HG03432 (cell line): ENCODE results near the gene CBARP.

Source experiments
- ATAC-seq: cut with Tn5 transposase; IDR thresholded peaks from one replicate; pipeline ENCODE4 v1.9.1; 2021; ENCODE audit warnings: mild to moderate bottlenecking, moderate library complexity; ENCODE audit not compliant: unreplicated experiment

The CBARP gene

DNA sequence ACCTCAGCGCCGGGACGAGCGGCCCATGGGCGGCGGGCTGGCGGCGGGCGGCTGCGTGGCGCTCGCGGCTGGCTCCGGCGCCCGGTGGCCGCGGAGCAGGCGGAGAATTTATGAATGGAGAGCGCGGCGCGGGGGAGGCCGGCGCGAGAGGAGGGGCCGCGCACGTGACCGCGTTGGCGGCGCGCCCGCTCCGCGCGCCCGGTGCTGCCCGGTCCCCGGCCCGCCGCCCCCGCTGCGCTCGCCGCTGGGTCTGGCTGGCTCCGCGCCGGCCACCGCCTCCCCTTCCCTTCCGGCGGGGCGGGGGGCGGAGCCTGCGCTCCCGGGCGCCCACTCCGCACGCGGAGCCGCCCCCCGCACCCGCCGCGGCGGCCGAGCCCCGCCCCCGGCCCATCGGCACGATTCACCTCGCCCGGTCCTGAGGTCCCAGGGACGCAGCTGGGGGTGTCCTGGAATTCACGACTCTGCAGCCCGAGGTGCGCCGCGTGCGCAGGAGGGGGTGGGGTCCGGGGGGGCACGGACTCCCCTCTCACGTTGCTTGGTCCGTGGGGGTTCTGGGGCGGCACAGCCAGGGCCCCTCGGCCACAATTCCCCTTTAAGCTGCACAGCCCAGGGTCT, at the start of gene CBARP:
Gene CBARP, minus strand, starts transcription at position 252 of the 615 bp plus-strand sequence. CDS start 1,905 bp downstream, outside the sequence.
- no peak for ATAC-seq

DNA sequence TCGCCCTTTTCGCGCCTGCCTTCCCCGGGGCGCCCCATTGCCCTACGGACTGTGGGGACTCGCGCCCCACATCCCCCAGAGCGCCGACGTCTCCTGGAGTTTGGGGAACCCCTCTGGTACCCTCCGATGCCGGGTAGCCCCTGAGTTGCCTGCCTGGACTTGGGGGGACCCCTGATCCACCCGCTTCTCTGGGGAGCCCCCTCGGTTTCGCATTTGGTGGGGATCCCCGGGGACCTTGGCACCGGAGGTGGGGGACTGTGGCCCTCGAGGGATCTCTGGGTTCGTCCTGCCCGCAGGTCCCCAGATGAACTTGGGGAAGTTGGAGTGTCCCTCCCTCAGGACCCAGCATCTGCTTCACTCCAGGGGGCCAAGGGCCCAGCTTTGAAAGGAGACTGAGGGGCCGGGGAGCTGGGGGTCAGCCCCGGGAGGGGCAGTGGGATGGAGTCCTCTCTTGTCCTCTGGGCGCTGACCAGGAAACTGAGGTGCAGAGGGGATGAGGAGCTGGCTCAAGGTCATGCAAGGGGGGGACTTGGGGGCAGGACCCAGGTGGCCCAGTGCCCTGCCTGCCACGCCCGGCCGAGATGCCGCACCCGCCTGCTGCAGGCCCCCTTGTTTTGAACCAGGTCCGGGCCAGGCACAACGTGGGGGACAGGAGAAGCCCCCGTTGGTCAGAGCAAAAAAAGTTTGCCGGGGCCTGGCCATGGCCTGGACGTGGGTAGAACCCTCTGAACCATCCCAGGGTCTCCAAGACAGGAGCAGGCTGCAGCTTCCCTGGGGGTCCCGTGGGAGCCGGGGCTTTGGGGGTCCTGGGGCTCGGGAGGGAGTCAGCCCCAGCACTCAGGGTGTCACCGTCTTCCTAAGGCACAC, 48.9 kb upstream of the CBARP start:
- no peak for ATAC-seq

DNA sequence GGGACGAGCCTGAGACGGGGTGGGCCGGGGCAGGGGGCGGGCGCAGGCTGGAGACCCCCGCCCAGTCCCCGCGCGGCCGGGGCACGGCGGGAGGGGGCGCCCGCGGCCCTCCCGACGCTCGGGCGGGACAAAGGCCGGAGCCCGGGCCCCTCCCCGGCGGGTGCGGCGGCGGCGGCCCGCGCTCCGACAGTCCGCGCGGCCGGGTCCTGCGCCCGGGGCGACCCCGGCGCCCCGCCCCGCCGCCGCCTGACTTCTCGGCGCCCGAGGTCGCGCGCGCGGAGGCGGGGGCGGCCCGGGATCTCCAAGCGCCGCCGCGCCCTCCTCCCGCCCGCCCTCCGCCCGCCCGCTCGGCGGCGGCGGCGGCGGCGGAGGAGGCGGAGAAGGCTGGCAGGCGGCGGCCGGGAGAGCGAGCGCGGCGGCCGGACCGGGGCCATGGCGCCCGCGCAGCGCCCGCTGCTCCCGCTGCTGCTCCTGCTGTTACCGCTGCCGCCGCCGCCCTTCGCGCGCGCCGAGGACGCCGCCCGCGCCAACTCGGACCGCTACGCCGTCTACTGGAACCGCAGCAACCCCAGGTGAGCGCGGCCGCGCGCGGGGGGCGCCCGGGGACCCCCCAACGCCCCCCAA, 48.0 kb upstream of the CBARP start, which contains the start of gene EFNA2:
Gene EFNA2, plus strand, starts transcription at position 137 of the 624 bp plus-strand sequence. Its CDS starts 296 bp downstream, at position 433.
- no peak for ATAC-seq

- no peak for ATAC-seq
Measured at GRCh38 chr19:1284979-1285736, 47.4 kb upstream of the CBARP start.

GRCh38 chr19:1284293-1284978, 46.6 kb upstream of the CBARP start:
- no peak for ATAC-seq

- ATAC-seq = no peak
Measured at GRCh38 chr19:1283917-1284292, 46.1 kb upstream of the CBARP start.

DNA sequence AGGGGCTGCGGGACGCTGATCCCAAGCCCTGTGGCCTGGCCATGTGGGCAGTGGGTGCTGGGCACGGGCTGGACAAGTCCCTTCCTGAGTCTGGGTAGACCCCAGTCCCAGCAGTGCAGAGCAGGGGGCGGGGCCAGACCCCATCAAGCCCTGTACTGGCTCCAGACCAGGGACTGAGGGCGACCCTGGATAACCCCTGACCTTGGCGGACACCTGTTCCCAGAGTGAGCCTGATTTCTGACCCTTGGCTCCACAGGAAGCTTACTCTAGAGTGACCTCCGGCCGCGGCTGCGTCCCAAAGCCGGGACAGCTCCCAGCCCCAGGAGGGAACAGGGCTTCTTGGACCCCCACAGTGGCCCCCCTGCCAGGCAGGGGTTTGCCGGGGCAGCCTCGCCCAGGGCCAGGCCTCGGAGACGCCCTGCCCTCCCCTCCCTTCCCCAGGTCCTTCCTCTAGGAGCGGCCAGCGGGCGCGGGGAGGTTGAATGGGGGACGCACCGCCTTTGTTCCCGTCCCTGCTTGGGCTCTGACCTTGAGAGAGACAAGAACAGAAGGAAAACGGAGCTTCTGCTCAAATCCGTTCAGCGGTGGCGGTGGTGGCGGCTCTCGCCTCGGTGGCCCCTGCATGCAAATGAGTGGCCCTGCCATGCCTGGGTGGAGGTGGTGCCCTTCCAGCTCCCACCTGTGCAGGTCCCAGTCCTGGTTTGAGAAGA, 45.6 kb upstream of the CBARP start:
- no peak for ATAC-seq

DNA sequence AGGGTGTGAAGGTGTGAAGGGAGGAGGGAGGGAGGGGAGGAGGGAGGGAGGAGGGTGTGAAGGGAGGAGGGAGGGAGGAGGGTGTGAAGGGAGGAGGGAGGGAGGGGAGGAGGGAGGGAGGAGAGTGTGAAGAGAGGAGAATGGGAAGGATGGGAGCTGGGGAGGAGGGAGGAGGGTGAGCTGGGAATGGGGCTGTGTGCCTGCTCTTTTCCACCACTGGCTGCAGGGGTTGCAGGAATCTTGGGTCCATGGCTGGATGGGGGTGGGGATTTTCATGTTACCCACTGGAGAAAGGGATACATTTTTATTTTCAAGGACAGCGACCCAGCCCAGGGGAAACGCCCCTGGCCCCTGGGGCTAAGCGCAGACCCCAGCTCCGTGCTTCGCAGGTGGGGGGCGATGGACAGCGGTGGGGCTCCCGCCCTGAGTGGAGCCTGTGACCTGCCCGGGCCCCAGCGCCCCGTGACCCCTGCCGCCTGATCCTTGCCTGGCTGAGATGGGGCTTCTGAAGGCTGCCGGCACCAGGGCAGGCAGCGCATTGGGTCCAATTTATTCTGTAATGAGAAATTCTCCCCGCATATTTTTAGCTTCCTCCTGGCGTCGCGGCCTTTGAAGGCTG, 44.9 kb upstream of the CBARP start:
- no peak for ATAC-seq

- no peak for ATAC-seq
Measured at GRCh38 chr19:1281569-1282287, 43.9 kb upstream of the CBARP start.

GRCh38 chr19:1280636-1281568, 43.1 kb upstream of the CBARP start:
- no peak for ATAC-seq

DNA sequence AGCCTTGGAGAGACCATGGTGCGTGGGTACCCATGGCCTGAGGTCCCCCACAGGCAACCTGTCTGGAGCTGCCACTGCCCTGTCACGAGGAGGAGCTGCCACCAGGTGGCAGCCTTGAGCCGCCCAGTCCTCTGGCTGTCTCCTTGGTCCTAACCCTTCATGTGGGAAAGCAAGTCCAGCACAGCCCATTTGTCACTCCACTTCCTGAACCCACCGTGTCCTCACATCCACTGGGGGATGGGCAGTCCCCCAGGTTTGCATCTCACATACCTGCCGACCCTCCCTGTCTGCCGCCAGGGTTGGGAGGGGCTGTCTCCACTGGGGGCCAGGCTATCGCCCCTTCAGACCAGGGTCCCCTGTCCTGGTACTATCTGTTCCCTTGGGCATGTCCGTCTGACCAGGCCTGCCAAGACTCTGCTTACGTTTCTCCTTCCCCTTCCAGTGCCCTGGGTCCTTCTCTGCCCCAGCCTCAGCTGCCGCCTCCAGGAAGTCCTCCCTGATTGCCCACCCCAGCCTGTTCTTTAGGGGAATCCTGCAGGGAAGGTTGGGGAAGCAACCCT, 42.1 kb upstream of the CBARP start:
- no peak for ATAC-seq

GRCh38 chr19:1278713-1279660, 41.2 kb upstream of the CBARP start:
- ATAC-seq = no peak

GRCh38 chr19:1278074-1278473, 40.3 kb upstream of the CBARP start:
- no peak for ATAC-seq

- ATAC-seq = no peak
Measured at GRCh38 chr19:1277061-1277460, 39.3 kb upstream of the CBARP start.

- no peak for ATAC-seq
Measured at GRCh38 chr19:1276628-1277022, 38.8 kb upstream of the CBARP start.

GRCh38 chr19:1275976-1276627, 38.3 kb upstream of the CBARP start:
- ATAC-seq = no peak
